K562 (cell line): ENCODE data around the gene ZBTB8B. TPM values are rescaled to one million over a fixed set of nuclear protein-coding genes. Genes with fewer than 3 reads are reported as not detected.

Source experiments
- ATAC-seq: fragments of 200-7000 bp; cut with Tn5 transposase; 3 replicates; pipeline ENCODE4 v1.9.1; 2020; ENCODE audit warnings: moderate library complexity
- BruUV-seq: library from RNA; stranded (reverse); fragments of 400-500 nt; replicated peaks from 2 replicates; lab custom pipeline; 2021; lab: Mats Ljungman, UMichigan
- CTCF ChIA-PET: fragments of 300-600 bp; formaldehyde crosslinking; extraction: SDS; loops from one replicate; lab custom pipeline; 2021; ENCODE audit warnings: low intra/inter-chr PET ratio; lab: Yijun Ruan, JAX
- POLR2A ChIA-PET: fragments of 300-600, 350-650 bp; sonication (Branson Sonifier 250); formaldehyde crosslinking; extraction: SDS; loops from one replicate; lab custom pipeline; 2021; ENCODE audit warnings: antibody characterized with exemption, inconsistent platforms; lab: Yijun Ruan, JAX
- DNase-seq, 4 experiments: peaks; one replicate each; pipeline versions ENCODE4 v3.0.0 to v3.0.0-alpha.2; 2011 to 2018; ENCODE audit warnings: low spot score in 3 of 4, mixed read lengths in 3 of 4; ENCODE audit errors: extremely low read depth in 1 of 4
- FAIRE-seq: peaks from 2 replicates; lab custom pipeline; 2011; peaks lifted over from hg19 to GRCh38; lab: Jason Lieb, UNC
- H2AFZ ChIP-seq: 2 replicates; pipeline ENCODE4 v1.6.0; 2011; ENCODE audit warnings: low read depth, low read length, control low read depth, inconsistent platforms
- H3K27ac ChIP-seq: fragments of 200-600 bp; 3 replicates; pipeline ENCODE4 v1.8.0; 2011; ENCODE audit warnings: low read depth, mild to moderate bottlenecking, control low read depth, inconsistent platforms, low read length, moderate library complexity, mixed read lengths; ENCODE audit errors: extremely low read depth
- H3K27me3 ChIP-seq, 2 experiments: fragments of 300-600 bp in 1 of 2; 2 replicates in 1 of 2; 3 replicates in 1 of 2; pipeline versions ENCODE4 v1.6.0 to v1.8.0; 2011; ENCODE audit warnings: inconsistent platforms in 2 of 2, low read length in 2 of 2, mild to moderate bottlenecking in 1 of 2, mixed read lengths in 1 of 2, moderate library complexity in 1 of 2; ENCODE audit not compliant: control insufficient read depth in 2 of 2, insufficient read depth in 2 of 2
- H3K36me3 ChIP-seq: fragments of 300-600 bp; 3 replicates; pipeline ENCODE4 v1.8.0; 2011; ENCODE audit warnings: mild to moderate bottlenecking, low read length, inconsistent platforms; ENCODE audit not compliant: control insufficient read depth, insufficient read depth
- H3K4me1 ChIP-seq, 2 experiments: fragments of 200-600 bp in 1 of 2; replicated peaks in 1 of 2; 2 replicates in 1 of 2; 3 replicates in 1 of 2; pipeline versions ENCODE4 v1.5.1 to v1.8.0; 2011; ENCODE audit warnings: inconsistent platforms in 2 of 2, low read length in 2 of 2, mild to moderate bottlenecking in 1 of 2, mixed read lengths in 1 of 2, moderate library complexity in 1 of 2; ENCODE audit not compliant: control insufficient read depth in 2 of 2, insufficient read depth in 2 of 2
- H3K4me2 ChIP-seq: 2 replicates; pipeline ENCODE4 v1.6.1; 2011; ENCODE audit warnings: low read length, control low read depth, inconsistent platforms, mixed read lengths; ENCODE audit not compliant: insufficient read depth
- H3K4me3 ChIP-seq: fragments of 200-600 bp; sonication (generic), shearing (Covaris generic); 2 replicates; pipeline ENCODE4 v1.5.1; 2016; ENCODE audit warnings: control low read depth, inconsistent platforms
- H3K79me2 ChIP-seq: fragments of 200-600 bp; 3 replicates; pipeline ENCODE4 v1.8.0; 2011; ENCODE audit warnings: low read length, inconsistent platforms; ENCODE audit not compliant: control insufficient read depth, insufficient read depth
- H3K9ac ChIP-seq, 2 experiments: 2 replicates each; pipeline versions ENCODE4 v1.6.0 to v1.6.1; 2011; ENCODE audit warnings: low read depth in 2 of 2, low read length in 2 of 2, control low read depth in 1 of 2, inconsistent platforms in 1 of 2, mild to moderate bottlenecking in 1 of 2, mixed read lengths in 1 of 2; ENCODE audit not compliant: insufficient read depth in 1 of 2
- H3K9me1 ChIP-seq: one replicate; pipeline ENCODE4 v1.6.0; 2011; ENCODE audit warnings: inconsistent platforms, mild to moderate bottlenecking, low read length, moderate library complexity; ENCODE audit not compliant: control insufficient read depth, insufficient read depth
- H3K9me3 ChIP-seq: replicated peaks from 2 replicates; pipeline ENCODE4 v1.5.1; 2011; ENCODE audit warnings: low read depth, low read length, inconsistent platforms; ENCODE audit not compliant: control insufficient read depth, insufficient read depth
- H4K20me1 ChIP-seq: replicated peaks from 2 replicates; pipeline ENCODE4 v1.6.1; 2011; ENCODE audit warnings: low read length, inconsistent platforms, mixed read lengths; ENCODE audit not compliant: control insufficient read depth, insufficient read depth
- NFIC ChIP-seq: fragments of 450-650 bp; IDR thresholded peaks from 2 replicates; pipeline ENCODE4 v1.6.1; 2017; ENCODE audit warnings: mild to moderate bottlenecking, inconsistent platforms
- ZNF518B ChIP-seq: fragments of 250-450 bp; sonication (Bioruptor Pico); IDR thresholded peaks from 2 replicates; pipeline ENCODE4 v1.5.0; 2021; ENCODE audit warnings: mild to moderate bottlenecking, moderate library complexity
- WGBS: fragments of 100-300 bp; shearing (Covaris generic); methylation state at CpG from one replicate; pipeline ENCODE4 v1.1.6; 2016; ENCODE audit warnings: low coverage, mixed read lengths; ENCODE audit not compliant: insufficient coverage; ENCODE audit errors: missing lambda C conversion rate; 5-methylcytosine and 5-hydroxymethylcytosine counted together
- in situ Hi-C: fragments of 300-500 bp; cut with MboI; formaldehyde crosslinking; loops from 4 replicates; pipeline ENCODE4 v1.15.0; 2018; ENCODE audit warnings: inconsistent platforms, mixed read lengths
- intact Hi-C: fragments of 100-400 bp; cut with micrococcal nuclease; formaldehyde crosslinking; loops from 2 replicates; pipeline ENCODE4 v1.14.2; 2022
- polyA plus RNA-seq, 8 experiments: library from polyadenylated mRNA; depleted of rRNA in 4 of 8; stranded (reverse) in 5 of 8; unstranded in 3 of 8; fragments of >200 nt; fragmentation: Nextera tagmentation in 2 of 8; fragmentation: Illumina TruSeq in 1 of 8; extraction: Ambion mirVana in 2 of 8; extraction: Trizol in 1 of 8; gene quantifications; 2 replicates each; pipeline versions ENCODE4 v1.2.1 to v1.2.3, GENCODE V29; 2011 to 2014; ENCODE audit warnings: inconsistent platforms in 1 of 8, missing spikeins in 1 of 8
- total RNA-seq, 7 experiments: library from RNA; depleted of rRNA in 6 of 7; stranded (reverse); fragments of >200 nt in 6 of 7; fragmentation: Illumina TruSeq in 2 of 7; extraction: Trizol in 2 of 7; gene quantifications; 2 replicates each; pipeline versions ENCODE4 v1.2.1 to v1.2.3, GENCODE V29; 2011 to 2021; ENCODE audit warnings: low replicate concordance in 1 of 7

The ZBTB8B gene
- total and polyA plus RNA-seq, 9 of the 15 experiments (the other 6 are each of a cell fraction or from before 2014, with no cell fraction given): not detected

- Histone ChIP-seq H3K4me2 (no peak overlapping the region), H3K79me2 (no peaks in the 10 kb centered on the region), H3K36me3 (no peaks in the 10 kb centered on the region), H3K27me3 (peaks cover 34 to 40% of the 10 kb centered on the region in 2 experiments), H3K4me1 (no peaks in the 10 kb centered on the region), H3K27ac (no peak overlapping the region), H2AFZ (no peak overlapping the region), H3K4me3 (no peak overlapping the region), H3K9me3 (peaks cover 4% of the 10 kb centered on the region), H3K9ac (no peak overlapping the region), H3K9me1 (no peaks in the 10 kb centered on the region), H4K20me1 (no peaks in the 10 kb centered on the region)
- no TSS peak for BruUV-seq
- TF ChIP-seq ZNF518B (CRISPR knock-in tag) (no peak), NFIC (peak; percentile 28; the same call in 1 of the 2 replicates)
- in situ Hi-C loops (no loop called here), intact Hi-C loops (no loop called here)
- no peak for ATAC-seq
- no peak for DNase-seq
- 0% methylated on average over 1 of the region's 1 CpG for WGBS
- ChIA-PET POLR2A (interaction anchor here (1.1 kb wide), 1 partner anchor 16 kb away, joined by 4 read pairs; no protein-coding TSS in a partner anchor), CTCF (interaction anchor here (0.6 kb wide), 1 partner anchor 363 kb away, joined by 6 read pairs; the partner anchor contains the start of gene S100PBP)
- FAIRE-seq: no peak
These were observed 10.1 kb upstream of the ZBTB8B start for GRCh38 chr1:32454726-32455125.
